HEK293 (cell line): Measurements from ENCODE around the gene TRIM28.

Source experiments
- CTCF ChIA-PET: fragments of 350-600 bp; formaldehyde crosslinking; extraction: SDS; loops from one replicate; lab custom pipeline; 2021; ENCODE audit warnings: antibody characterized with exemption; lab: Yijun Ruan, JAX
- POLR2A ChIA-PET: fragments of 300-600 bp; formaldehyde crosslinking; extraction: SDS; loops from one replicate; lab custom pipeline; 2020; ENCODE audit warnings: antibody characterized with exemption, inconsistent platforms; lab: Yijun Ruan, JAX
- H3K27ac ChIP-seq: fragments of 200-500 bp; sonication (Bioruptor generic); 2 replicates; pipeline ENCODE4 v1.5.1; 2014; ENCODE audit warnings: low read depth, low read length, control low read depth, inconsistent platforms; ENCODE audit errors: extremely low read depth
- H3K36me3 ChIP-seq, 2 experiments: fragments of 200-500 bp in 1 of 2; sonication (Bioruptor generic) in 1 of 2; 1 replicate in 1 of 2; 2 replicates in 1 of 2; pipeline ENCODE4 v1.5.1; 2014 to 2017; ENCODE audit warnings: inconsistent platforms in 2 of 2, low read length in 2 of 2; ENCODE audit not compliant: control insufficient read depth in 2 of 2, insufficient read depth in 1 of 2
- H3K4me1 ChIP-seq: fragments of 200-500 bp; sonication (Bioruptor generic); 2 replicates; pipeline ENCODE4 v1.5.1; 2014; ENCODE audit warnings: mild to moderate bottlenecking, low read length, inconsistent platforms; ENCODE audit not compliant: control insufficient read depth, insufficient read depth
- H3K4me3 ChIP-seq: 2 replicates; pipeline ENCODE4 v1.5.1; 2011; ENCODE audit warnings: low read depth, mild to moderate bottlenecking, control low read depth, low read length, moderate library complexity
- H3K9me3 ChIP-seq: fragments of 200-500 bp; sonication (Bioruptor generic); 2 replicates; pipeline ENCODE4 v1.5.1; 2014; ENCODE audit warnings: low read depth, low read length, inconsistent platforms; ENCODE audit not compliant: control insufficient read depth, insufficient read depth
- HOXC10 ChIP-seq: sonication (generic); formaldehyde crosslinking; IDR thresholded peaks from 2 replicates; pipeline ENCODE4 v1.8.1; 2023; ENCODE audit warnings: mild to moderate bottlenecking, missing genetic modification reagents
- HOXD13 ChIP-seq: sonication (generic); formaldehyde crosslinking; IDR thresholded peaks from 2 replicates; pipeline ENCODE4 v1.8.0; 2022; ENCODE audit warnings: missing genetic modification reagents, borderline replicate concordance
- KLF1 ChIP-seq: fragments of 450-650 bp; formaldehyde crosslinking; IDR thresholded peaks from 2 replicates; pipeline ENCODE4 v1.5.1; 2016; ENCODE audit warnings: missing biosample characterization, missing genetic modification characterization
- KLF9 ChIP-seq: fragments of 450-650 bp; formaldehyde crosslinking; IDR thresholded peaks from 2 replicates; pipeline ENCODE4 v1.5.1; 2016; ENCODE audit warnings: missing biosample characterization, missing genetic modification characterization, low read depth
- ZBTB20 ChIP-seq: fragments of 450-650 bp; formaldehyde crosslinking; IDR thresholded peaks from 2 replicates; pipeline ENCODE4 v1.5.1; 2016; ENCODE audit warnings: missing biosample characterization, missing genetic modification characterization
- ZNF239 ChIP-seq: fragments of 450-650 bp; formaldehyde crosslinking; IDR thresholded peaks from 2 replicates; pipeline ENCODE4 v1.5.1; 2016; ENCODE audit warnings: missing biosample characterization, missing genetic modification characterization
- ZNF324 ChIP-seq: fragments of 450-650 bp; formaldehyde crosslinking; IDR thresholded peaks from 2 replicates; pipeline ENCODE4 v1.5.1; 2016; ENCODE audit warnings: missing biosample characterization, missing genetic modification characterization
- ZNF341 ChIP-seq: fragments of 450-650 bp; formaldehyde crosslinking; IDR thresholded peaks from 2 replicates; pipeline ENCODE4; 2016; ENCODE audit warnings: low read depth, missing biosample characterization, missing genetic modification characterization
- ZNF654 ChIP-seq: fragments of 450-650 bp; formaldehyde crosslinking; IDR thresholded peaks from 2 replicates; pipeline ENCODE4 v1.5.1; 2016; ENCODE audit warnings: low read depth, missing biosample characterization, missing genetic modification characterization
- ZNF692 ChIP-seq: fragments of 450-650 bp; formaldehyde crosslinking; IDR thresholded peaks from 2 replicates; pipeline ENCODE4 v1.5.1; 2016; ENCODE audit warnings: missing biosample characterization, missing genetic modification characterization
- TF ChIP-seq, protein P1 (sequence below): fragments of 450-650 bp; formaldehyde crosslinking; IDR thresholded peaks from 2 replicates; pipeline ENCODE4 v1.5.1; 2016; ENCODE audit warnings: missing biosample characterization, missing genetic modification characterization
- TF ChIP-seq, protein P2 (sequence below): sonication (generic); formaldehyde crosslinking; IDR thresholded peaks from 2 replicates; pipeline ENCODE4 v1.8.1; 2022; ENCODE audit warnings: mild to moderate bottlenecking, moderate library complexity, missing genetic modification reagents

The TRIM28 gene

DNA sequence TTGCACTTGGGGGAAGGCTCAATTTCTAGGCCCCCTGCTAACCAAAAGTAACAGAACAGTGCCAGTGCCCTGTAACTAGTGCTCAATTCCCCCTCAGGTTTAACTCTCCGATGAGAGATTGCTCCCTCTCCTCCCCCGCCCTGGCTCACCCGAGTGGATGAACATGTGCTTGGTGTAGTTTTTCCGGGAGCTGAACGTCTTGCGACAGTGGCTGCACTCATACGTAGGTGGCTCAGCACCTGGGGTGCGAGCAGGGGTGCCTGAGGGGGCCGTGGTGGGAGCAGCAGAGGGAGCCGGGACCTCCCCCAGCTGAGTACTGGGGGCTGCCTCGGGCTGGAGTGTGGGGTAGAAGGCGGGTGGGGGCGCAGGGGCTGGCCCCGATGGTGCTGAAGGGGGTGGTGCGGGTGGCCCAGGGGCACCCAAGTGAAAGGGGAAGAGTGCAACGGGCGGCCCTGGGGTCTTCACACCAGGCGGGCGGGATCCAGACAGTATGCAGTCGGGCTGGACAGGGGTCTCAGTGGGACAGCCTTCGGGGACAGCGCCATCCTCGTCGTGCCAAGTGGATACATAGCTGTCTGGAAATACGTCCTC is 27.5 kb upstream of the TRIM28 start:
- Histone ChIP-seq H3K4me1 (peaks cover 10% of the 10 kb centered on the region), H3K4me3 (no peak overlapping the region), H3K9me3 (no peaks in the 10 kb centered on the region), H3K27ac (no peak overlapping the region), H3K36me3 (peaks cover 0 to 27% of the 10 kb centered on the region in 2 experiments; a peak in 1 of 3 replicates)
- TF ChIP-seq ZNF239 (tag by site-specific recombination) (no peak), HOXC10 (CRISPR knock-in tag) (0 out of 2 replicates have a peak, but pooled peaks have one; percentile 10)
- ChIA-PET POLR2A (interaction anchor here (0.9 kb wide), 1 partner anchor 28 kb away, joined by 3 read pairs; the partner anchor contains the start of gene TRIM28), CTCF (interaction anchor here (0.6 kb wide), 1 partner anchor 50 kb away, joined by 5 read pairs; no protein-coding TSS in a partner anchor)

- Histone ChIP-seq H3K36me3 (peaks cover 0 to 27% of the 10 kb centered on the region in 2 experiments; a peak in 1 of 3 replicates), H3K27ac (no peak overlapping the region), H3K9me3 (no peaks in the 10 kb centered on the region), H3K4me1 (peaks cover 10% of the 10 kb centered on the region), H3K4me3 (no peak overlapping the region)
- CTCF ChIA-PET: interaction anchor here (0.6 to 3.1 kb wide), 6 partner anchors 17 to 1998 kb away, joined by 3 to 26 read pairs (median 4); no protein-coding TSS in a partner anchor
- TF ChIP-seq ZNF654 (tag by site-specific recombination) (no peak), HOXC10 (CRISPR knock-in tag) (0 out of 2 replicates have a peak, but pooled peaks have one; percentile 79), ZBTB20 (tag by site-specific recombination) (no peak)
- POLR2A ChIA-PET: interaction anchor here (0.6 to 1.6 kb wide), 5 partner anchors 12 to 42 kb away, joined by 3 to 7 read pairs (median 3); partner anchors contain the start of genes CHMP2A and TRIM28
Measured at GRCh38 chr19:58516964-58517833, 26.7 kb upstream of the TRIM28 start.

- peak; percentile 81 for TF ChIP-seq KLF1 (tag by site-specific recombination)
- TF ChIP-seq, protein P1, sequence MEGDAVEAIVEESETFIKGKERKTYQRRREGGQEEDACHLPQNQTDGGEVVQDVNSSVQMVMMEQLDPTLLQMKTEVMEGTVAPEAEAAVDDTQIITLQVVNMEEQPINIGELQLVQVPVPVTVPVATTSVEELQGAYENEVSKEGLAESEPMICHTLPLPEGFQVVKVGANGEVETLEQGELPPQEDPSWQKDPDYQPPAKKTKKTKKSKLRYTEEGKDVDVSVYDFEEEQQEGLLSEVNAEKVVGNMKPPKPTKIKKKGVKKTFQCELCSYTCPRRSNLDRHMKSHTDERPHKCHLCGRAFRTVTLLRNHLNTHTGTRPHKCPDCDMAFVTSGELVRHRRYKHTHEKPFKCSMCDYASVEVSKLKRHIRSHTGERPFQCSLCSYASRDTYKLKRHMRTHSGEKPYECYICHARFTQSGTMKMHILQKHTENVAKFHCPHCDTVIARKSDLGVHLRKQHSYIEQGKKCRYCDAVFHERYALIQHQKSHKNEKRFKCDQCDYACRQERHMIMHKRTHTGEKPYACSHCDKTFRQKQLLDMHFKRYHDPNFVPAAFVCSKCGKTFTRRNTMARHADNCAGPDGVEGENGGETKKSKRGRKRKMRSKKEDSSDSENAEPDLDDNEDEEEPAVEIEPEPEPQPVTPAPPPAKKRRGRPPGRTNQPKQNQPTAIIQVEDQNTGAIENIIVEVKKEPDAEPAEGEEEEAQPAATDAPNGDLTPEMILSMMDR (tag by site-specific recombination): peak; percentile 75
- TF ChIP-seq HOXD13 (CRISPR knock-in tag): 0 out of 2 replicates have a peak, but pooled peaks have one; percentile 29
- peak; percentile 45; the same call in 1 of the 2 replicates for TF ChIP-seq KLF9 (tag by site-specific recombination)
- TF ChIP-seq, protein P2, sequence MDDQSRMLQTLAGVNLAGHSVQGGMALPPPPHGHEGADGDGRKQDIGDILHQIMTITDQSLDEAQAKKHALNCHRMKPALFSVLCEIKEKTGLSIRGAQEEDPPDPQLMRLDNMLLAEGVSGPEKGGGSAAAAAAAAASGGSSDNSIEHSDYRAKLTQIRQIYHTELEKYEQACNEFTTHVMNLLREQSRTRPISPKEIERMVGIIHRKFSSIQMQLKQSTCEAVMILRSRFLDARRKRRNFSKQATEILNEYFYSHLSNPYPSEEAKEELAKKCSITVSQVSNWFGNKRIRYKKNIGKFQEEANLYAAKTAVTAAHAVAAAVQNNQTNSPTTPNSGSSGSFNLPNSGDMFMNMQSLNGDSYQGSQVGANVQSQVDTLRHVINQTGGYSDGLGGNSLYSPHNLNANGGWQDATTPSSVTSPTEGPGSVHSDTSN (CRISPR knock-in tag): 0 out of 2 replicates have a peak, but pooled peaks have one; percentile 53
- TF ChIP-seq ZNF692 (tag by site-specific recombination): peak; percentile 62; the same call in 1 of the 2 replicates
- no peak for TF ChIP-seq ZNF324 (tag by site-specific recombination)
- no peak for TF ChIP-seq ZNF341
- peak overlapping the region; percentile 74 for H3K4me3 ChIP-seq
- H3K9me3 ChIP-seq: no peaks in the 10 kb centered on the region
- peaks cover 0 to 23% of the 10 kb centered on the region in 2 experiments; a peak in 1 of 3 replicates for H3K36me3 ChIP-seq
- ChIA-PET CTCF (interaction anchor here (0.6 to 3.4 kb wide), 43 partner anchors 9 to 2000 kb away, joined by 3 to 26 read pairs (median 5); partner anchors contain the start of genes CHMP2A, TRIM28, ZNF324B and ZNF446), POLR2A (interaction anchor here (0.6 to 4.6 kb wide), 24 partner anchors 14 to 381 kb away, joined by 3 to 107 read pairs (median 7); partner anchors contain the start of genes CHMP2A, TRIM28, UBE2M and ZNF274)
- peaks cover 10% of the 10 kb centered on the region for H3K4me1 ChIP-seq
- H3K27ac ChIP-seq: peak overlapping the region; percentile 94
Measured at GRCh38 chr19:58518256-58519086, 25.4 kb upstream of the TRIM28 start.
